DOHH2 (cell line): Measurements from ENCODE around the gene AKAP8.

Source experiments
- H3F3A ChIP-seq: fragments of 200-600 bp; sonication (generic), shearing (Covaris generic); 2 replicates; pipeline ENCODE4 v1.6.0; 2016; ENCODE audit warnings: antibody characterized with exemption, mild to moderate bottlenecking; ENCODE audit not compliant: control insufficient read depth, insufficient read depth
- H3K27ac ChIP-seq: fragments of 200-600 bp; sonication (generic); 2 replicates; pipeline ENCODE4 v1.5.1; 2014; ENCODE audit warnings: low read depth, mild to moderate bottlenecking, low read length, moderate library complexity
- H3K27me3 ChIP-seq: fragments of 200-600 bp; sonication (generic); 2 replicates; pipeline ENCODE4 v1.6.1; 2014; ENCODE audit warnings: mild to moderate bottlenecking, low read length, mixed read lengths; ENCODE audit not compliant: control insufficient read depth
- H3K36me3 ChIP-seq: fragments of 200-600 bp; sonication (generic); 2 replicates; pipeline ENCODE4 v1.6.1; 2014; ENCODE audit warnings: mild to moderate bottlenecking, low read length, moderate library complexity, mixed read lengths; ENCODE audit not compliant: control insufficient read depth
- H3K4me1 ChIP-seq: fragments of 200-600 bp; sonication (generic); 2 replicates; pipeline ENCODE4 v1.6.1; 2014; ENCODE audit warnings: mild to moderate bottlenecking, low read length, mixed read lengths; ENCODE audit not compliant: control insufficient read depth
- H3K4me2 ChIP-seq: fragments of 200-600 bp; sonication (generic); 2 replicates; pipeline ENCODE4 v1.6.0; 2014; ENCODE audit warnings: mild to moderate bottlenecking, low read length, moderate library complexity
- H3K4me3 ChIP-seq: fragments of 200-600 bp; sonication (generic); 2 replicates; pipeline ENCODE4 v1.5.1; 2014; ENCODE audit warnings: mild to moderate bottlenecking, low read length, mixed read lengths
- H3K79me2 ChIP-seq: fragments of 200-600 bp; sonication (generic); 2 replicates; pipeline ENCODE4 v1.6.1; 2014; ENCODE audit warnings: mild to moderate bottlenecking, low read length, mixed read lengths; ENCODE audit not compliant: control insufficient read depth
- H3K9me2 ChIP-seq: fragments of 200-600 bp; sonication (generic); replicated peaks from 2 replicates; pipeline ENCODE4 v1.6.1; 2014; ENCODE audit warnings: mild to moderate bottlenecking, low read length, mixed read lengths; ENCODE audit not compliant: control insufficient read depth
- H3K9me3 ChIP-seq: fragments of 200-600 bp; sonication (generic); 2 replicates; pipeline ENCODE4 v1.6.1; 2014; ENCODE audit warnings: antibody characterized with exemption, low read length, mixed read lengths; ENCODE audit not compliant: control insufficient read depth, insufficient read depth
- H4K20me1 ChIP-seq: fragments of 200-600 bp; sonication (generic); 2 replicates; pipeline ENCODE4 v1.6.0; 2014; ENCODE audit warnings: low read depth, mild to moderate bottlenecking, antibody characterized with exemption, low read length, moderate library complexity; ENCODE audit not compliant: control insufficient read depth, insufficient read depth
- EZH2phosphoT487 ChIP-seq: fragments of 200-600 bp; sonication (generic); IDR thresholded peaks from 2 replicates; pipeline ENCODE4 v1.6.1; 2017; ENCODE audit warnings: borderline replicate concordance, mild to moderate bottlenecking, antibody characterized with exemption, low read length, moderate library complexity, mixed read lengths
- TF ChIP-seq, protein P1 (sequence below): fragments of 200-600 bp; sonication (generic); IDR thresholded peaks from one replicate; pipeline ENCODE4 v1.5.1; 2014; ENCODE audit warnings: antibody characterized with exemption, mild to moderate bottlenecking, low read depth, low read length; ENCODE audit not compliant: poor library complexity, severe bottlenecking

AKAP8 gene

GRCh38 chr19:15320116-15320515, 59.5 kb downstream of the AKAP8 start:
- H3K9me2 ChIP-seq = no peaks in the 10 kb centered on the region
- H3K4me2 ChIP-seq = peak overlapping the region; percentile 48
- H4K20me1 ChIP-seq = peaks cover 82% of the 10 kb centered on the region
- H3K36me3 ChIP-seq = peaks cover 29% of the 10 kb centered on the region
- no peaks in the 10 kb centered on the region for H3K9me3 ChIP-seq
- H3K4me3 ChIP-seq = no peak overlapping the region
- H3K27me3 ChIP-seq = no peaks in the 10 kb centered on the region
- peaks cover 87% of the 10 kb centered on the region for H3K4me1 ChIP-seq
- peaks cover 3% of the 10 kb centered on the region; the same call in 1 of the 2 replicates for H3F3A ChIP-seq
- H3K27ac ChIP-seq = no peak overlapping the region
- H3K79me2 ChIP-seq = peaks cover 99% of the 10 kb centered on the region
- TF ChIP-seq, protein P1, sequence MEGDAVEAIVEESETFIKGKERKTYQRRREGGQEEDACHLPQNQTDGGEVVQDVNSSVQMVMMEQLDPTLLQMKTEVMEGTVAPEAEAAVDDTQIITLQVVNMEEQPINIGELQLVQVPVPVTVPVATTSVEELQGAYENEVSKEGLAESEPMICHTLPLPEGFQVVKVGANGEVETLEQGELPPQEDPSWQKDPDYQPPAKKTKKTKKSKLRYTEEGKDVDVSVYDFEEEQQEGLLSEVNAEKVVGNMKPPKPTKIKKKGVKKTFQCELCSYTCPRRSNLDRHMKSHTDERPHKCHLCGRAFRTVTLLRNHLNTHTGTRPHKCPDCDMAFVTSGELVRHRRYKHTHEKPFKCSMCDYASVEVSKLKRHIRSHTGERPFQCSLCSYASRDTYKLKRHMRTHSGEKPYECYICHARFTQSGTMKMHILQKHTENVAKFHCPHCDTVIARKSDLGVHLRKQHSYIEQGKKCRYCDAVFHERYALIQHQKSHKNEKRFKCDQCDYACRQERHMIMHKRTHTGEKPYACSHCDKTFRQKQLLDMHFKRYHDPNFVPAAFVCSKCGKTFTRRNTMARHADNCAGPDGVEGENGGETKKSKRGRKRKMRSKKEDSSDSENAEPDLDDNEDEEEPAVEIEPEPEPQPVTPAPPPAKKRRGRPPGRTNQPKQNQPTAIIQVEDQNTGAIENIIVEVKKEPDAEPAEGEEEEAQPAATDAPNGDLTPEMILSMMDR = no peak
- no peak for TF ChIP-seq EZH2phosphoT487

GRCh38 chr19:15318241-15318691, 61.3 kb downstream of the AKAP8 start:
- no peaks in the 10 kb centered on the region for H3K9me3 ChIP-seq
- no peaks in the 10 kb centered on the region for H3K9me2 ChIP-seq
- peaks cover 3% of the 10 kb centered on the region; the same call in 1 of the 2 replicates for H3F3A ChIP-seq
- H3K4me2 ChIP-seq = peak overlapping the region; percentile 48
- peaks cover 83% of the 10 kb centered on the region for H3K4me1 ChIP-seq
- H3K27me3 ChIP-seq = no peaks in the 10 kb centered on the region
- H3K79me2 ChIP-seq = peaks cover 99% of the 10 kb centered on the region
- peaks cover 32% of the 10 kb centered on the region for H3K36me3 ChIP-seq
- H3K27ac ChIP-seq = peak overlapping the region; percentile 24; the same call in 1 of the 2 replicates
- H4K20me1 ChIP-seq = peaks cover 80% of the 10 kb centered on the region
- H3K4me3 ChIP-seq = peak overlapping the region; percentile 20; the same call in 1 of the 2 replicates
- TF ChIP-seq, protein P1 = no peak
- no peak for TF ChIP-seq EZH2phosphoT487

DNA sequence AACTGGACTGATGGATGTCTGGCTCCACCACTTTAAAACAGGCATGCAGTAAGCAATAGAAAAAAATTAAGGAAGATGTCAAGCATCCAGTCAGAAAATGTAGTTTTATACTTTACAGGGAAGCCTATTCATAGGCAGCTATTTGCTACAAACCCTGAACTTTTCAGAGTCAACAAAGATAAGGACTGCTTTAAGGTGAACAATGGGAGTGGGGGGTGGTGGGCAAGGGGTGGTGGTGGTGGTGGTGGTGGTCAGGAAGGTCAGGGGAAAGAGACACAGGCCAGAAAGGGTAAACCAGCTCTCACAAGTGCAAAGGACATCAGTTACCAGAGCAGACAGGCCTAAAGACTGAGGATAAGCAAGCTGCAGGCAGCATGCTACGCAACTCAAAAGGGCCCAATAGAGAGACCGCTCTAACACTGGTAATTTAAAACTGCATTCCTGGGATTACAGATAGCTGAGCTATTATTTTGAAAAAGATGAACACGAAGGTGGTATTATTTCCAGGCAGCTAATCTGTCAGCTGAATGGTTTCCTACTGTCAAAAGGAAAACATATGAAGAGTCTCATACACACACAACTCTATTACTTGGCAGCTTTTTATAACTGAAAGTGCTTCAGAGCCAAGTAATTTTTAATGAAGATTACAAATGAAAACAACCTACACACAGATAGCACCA, 62.1 kb downstream of the AKAP8 start:
- Histone ChIP-seq H3F3A (peaks cover 3% of the 10 kb centered on the region; the same call in 1 of the 2 replicates), H3K36me3 (peaks cover 32% of the 10 kb centered on the region), H3K79me2 (peaks cover 99% of the 10 kb centered on the region), H3K27me3 (no peaks in the 10 kb centered on the region), H3K27ac (peak overlapping the region; percentile 24; the same call in 1 of the 2 replicates), H3K9me3 (no peaks in the 10 kb centered on the region), H3K4me3 (peak overlapping the region; percentile 8), H4K20me1 (peaks cover 80% of the 10 kb centered on the region), H3K4me1 (peaks cover 86% of the 10 kb centered on the region), H3K9me2 (no peaks in the 10 kb centered on the region), H3K4me2 (peak overlapping the region; percentile 48)
- TF ChIP-seq, protein P1 = no peak
- no peak for TF ChIP-seq EZH2phosphoT487
